ENCODE results near the gene TMEM39B.
"Not testable (repeated sequence)": the region's sequence is repeated elsewhere in the genome, so short reads cannot be mapped to it uniquely, and the experiment has no call there.

The TMEM39B gene

DNA sequence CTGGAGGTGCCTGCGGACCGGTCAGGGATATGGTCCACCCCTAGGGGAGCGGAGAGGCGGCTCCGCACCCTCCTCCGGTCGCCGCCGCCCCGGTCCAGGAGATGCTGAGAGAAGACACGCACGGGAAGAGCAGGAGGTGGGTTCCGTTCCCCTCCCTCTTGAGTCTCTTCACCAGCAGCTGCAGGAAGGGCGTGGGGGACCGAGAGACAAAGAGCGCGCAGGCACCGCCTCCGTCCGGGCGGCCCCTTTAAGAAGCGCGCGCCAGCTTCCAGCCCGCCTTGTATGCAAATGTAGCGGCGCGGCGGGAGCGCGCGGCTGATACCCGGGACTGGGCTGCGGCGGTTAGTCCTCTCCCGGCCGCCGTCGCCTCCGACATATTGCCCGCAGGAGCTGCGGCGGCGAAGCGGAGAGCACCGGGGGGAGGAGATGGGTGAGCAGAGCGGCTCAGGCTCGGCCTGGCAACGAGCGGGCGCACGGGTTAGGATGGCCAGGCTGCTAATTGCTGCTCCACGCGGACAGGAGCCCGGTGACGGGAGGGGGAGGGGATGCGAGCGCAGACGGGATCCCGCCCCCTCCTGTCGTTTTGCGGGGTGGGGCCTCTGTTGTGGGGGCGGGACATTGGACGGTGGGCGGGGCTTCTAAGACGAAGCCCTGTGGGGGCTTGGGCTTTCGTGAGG lies at the start of gene TMEM39B:
Gene TMEM39B (plus strand): TSS at position 318 of the 677 bp plus-strand sequence. CDS start 109 bp downstream, at position 427.
- DNase-seq (ENCODE audit: low read depth), result peak; percentile 93

GRCh38 chr1:32023351-32023750 lies 49.4 kb upstream of the TMEM39B start:
- no peak for DNase-seq (ENCODE audit: low read depth)

- no peak for DNase-seq (ENCODE audit: low read depth)
Measured at GRCh38 chr1:32025515-32025914, 47.2 kb upstream of the TMEM39B start.

- no peak for DNase-seq (ENCODE audit: low read depth)
Measured at GRCh38 chr1:32028746-32029145, 44.0 kb upstream of the TMEM39B start.

GRCh38 chr1:32031578-32032274 lies 41.0 kb upstream of the TMEM39B start:
- no peak for DNase-seq (ENCODE audit: low read depth)

- DNase-seq (ENCODE audit: low read depth), result no peak
Measured at GRCh38 chr1:32032275-32032615, 40.5 kb upstream of the TMEM39B start.

DNA sequence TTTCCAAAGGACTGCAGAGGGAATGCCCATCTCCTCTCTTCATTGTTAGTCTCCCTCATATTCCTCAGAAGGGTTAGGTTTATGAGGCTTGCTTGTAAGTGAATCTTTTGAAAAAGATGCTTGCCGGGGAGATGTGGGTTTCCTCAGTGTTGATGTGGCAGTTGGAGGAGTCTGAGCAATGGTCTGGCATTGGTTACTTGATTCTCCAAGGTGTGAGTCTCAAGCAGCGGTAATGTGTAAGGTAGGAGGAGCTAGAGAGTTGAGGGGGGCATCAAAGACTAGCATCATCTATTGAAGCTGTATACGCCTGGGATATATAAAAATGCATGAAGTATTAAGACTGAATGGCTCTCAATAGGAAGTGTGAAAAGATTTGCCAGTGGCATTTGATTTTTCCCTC lies 37.6 kb upstream of the TMEM39B start:
- no peak for DNase-seq (ENCODE audit: low read depth)

GRCh38 chr1:32040711-32041110 lies 32.0 kb upstream of the TMEM39B start:
- DNase-seq (ENCODE audit: low read depth), result no peak

- DNase-seq (ENCODE audit: low read depth), result no peak
Measured at GRCh38 chr1:32042330-32042729, 30.4 kb upstream of the TMEM39B start.

- no peak for DNase-seq (ENCODE audit: low read depth)
Measured at GRCh38 chr1:32044234-32044633, 28.5 kb upstream of the TMEM39B start.

GRCh38 chr1:32045772-32046171 lies 27.0 kb upstream of the TMEM39B start:
- DNase-seq (ENCODE audit: low read depth), result no peak

DNA sequence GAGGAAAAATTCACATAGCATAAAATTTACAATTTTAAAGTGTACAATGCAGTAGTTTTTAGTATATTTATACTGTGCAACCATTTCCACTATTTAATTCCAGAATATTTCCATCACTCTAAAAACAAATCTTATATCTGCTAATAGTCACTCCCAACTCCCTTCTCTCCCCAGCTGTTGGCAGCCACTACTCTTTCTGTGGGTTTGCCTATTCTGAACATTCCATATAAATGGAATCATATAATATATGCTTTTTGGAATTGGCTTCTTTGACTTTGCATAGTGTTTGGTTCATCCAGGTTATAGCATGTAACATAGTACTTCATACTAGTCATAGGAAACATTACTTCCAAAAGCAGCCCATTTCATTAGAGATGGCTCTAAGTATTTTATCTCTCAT lies 25.0 kb upstream of the TMEM39B start:
- DNase-seq (ENCODE audit: low read depth), result no peak

DNA sequence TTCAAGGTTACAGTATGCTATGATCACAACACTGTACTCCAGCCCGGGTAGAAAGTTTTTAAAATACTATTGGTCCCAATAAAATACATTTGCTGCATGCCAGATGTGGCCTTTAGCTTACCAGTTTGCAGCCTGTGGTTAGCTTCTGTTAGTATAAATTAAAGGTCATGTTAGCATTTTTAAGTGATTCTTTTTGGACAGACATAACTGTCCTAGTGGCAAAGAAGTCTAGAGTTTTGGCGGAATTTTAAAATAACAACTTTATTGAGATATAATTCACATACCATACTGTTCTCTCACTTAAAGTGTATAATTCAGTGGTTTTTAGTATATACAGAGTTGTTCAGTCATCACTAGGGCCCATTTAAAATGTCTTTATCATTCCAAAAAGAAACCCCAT lies 24.3 kb upstream of the TMEM39B start:
- DNase-seq (ENCODE audit: low read depth), result no peak

- DNase-seq (ENCODE audit: low read depth), result no peak
Measured at GRCh38 chr1:32051706-32052105, 21.0 kb upstream of the TMEM39B start.

- no peak for DNase-seq (ENCODE audit: low read depth)
Measured at GRCh38 chr1:32052887-32053286, 19.9 kb upstream of the TMEM39B start.

GRCh38 chr1:32055416-32055815 lies 17.3 kb upstream of the TMEM39B start:
- no peak for DNase-seq (ENCODE audit: low read depth)

GRCh38 chr1:32056598-32056997 lies 16.1 kb upstream of the TMEM39B start:
- no peak for DNase-seq (ENCODE audit: low read depth)

DNA sequence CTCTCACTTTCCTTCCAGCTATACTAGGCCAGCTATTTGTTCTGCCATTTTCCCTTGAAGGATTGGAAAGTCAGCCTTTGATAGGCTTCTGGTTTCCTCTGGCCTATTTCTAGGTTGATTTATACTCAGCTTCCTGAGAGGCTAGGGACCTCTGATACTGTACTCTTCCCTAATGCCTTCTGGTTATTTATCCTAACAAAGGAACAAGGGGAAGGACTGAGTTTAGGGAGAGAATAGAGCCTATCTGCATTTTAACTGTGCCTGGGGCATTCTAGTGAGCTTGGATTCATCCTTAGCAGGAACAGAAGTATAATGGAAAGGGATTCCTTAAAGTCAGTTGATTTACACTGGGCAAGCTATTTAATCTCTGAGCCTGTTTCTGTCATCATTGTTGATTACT lies 11.8 kb upstream of the TMEM39B start:
- no peak for DNase-seq (ENCODE audit: low read depth)

DNA sequence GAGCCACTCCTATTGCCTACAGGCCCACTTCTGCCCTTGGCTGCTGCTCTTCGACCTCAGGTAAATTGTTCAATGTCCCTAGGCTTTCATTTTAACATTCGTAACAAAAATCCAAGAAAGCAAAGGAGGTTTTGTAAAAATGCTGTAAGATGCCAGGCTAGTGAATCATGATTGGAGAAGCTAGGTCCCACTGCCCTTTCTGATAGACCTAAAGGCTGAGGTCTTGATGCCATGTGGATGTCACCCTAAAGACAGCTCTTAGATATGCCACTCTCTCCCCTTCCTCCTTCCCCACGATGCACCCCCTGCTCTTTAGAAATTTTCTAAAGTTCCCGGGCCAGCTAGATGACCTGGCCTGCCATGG lies 9.9 kb upstream of the TMEM39B start:
- no peak for DNase-seq (ENCODE audit: low read depth)

GRCh38 chr1:32063261-32063681 lies 9.5 kb upstream of the TMEM39B start:
- peak; percentile 66 for DNase-seq (ENCODE audit: low read depth)

GRCh38 chr1:32065613-32066488 lies 6.9 kb upstream of the TMEM39B start:
- DNase-seq (ENCODE audit: low read depth), result not testable (repeated sequence)

DNA sequence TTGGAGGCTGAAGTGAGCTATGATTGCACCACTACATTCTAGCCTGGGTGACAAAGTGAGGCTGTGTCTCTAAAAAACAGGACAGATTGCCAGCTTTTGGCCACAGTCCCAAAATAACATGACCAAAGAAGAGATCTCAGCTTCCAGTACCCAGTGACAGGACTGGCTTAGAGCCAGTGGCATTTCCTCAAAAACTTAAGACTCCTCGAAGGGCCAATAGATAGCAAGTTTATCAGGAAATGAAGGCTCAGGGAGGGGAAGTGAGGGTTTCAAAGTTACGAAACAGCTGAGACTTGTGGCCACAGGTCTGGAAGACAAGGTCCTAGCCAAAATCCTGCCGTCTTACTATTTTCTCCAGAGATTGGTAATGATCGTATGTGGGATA lies 6.3 kb upstream of the TMEM39B start:
- DNase-seq (ENCODE audit: low read depth), result peak; percentile 35
